Esophagus mucosa (tissue), 1 donor: Measurements from ENCODE around the gene DUSP22. TPM values are rescaled to one million over a fixed set of nuclear protein-coding genes. Genes with fewer than 3 reads are reported as not detected.
"Not testable (repeated sequence)": the region's sequence is repeated elsewhere in the genome, so short reads cannot be mapped to it uniquely, and the experiment has no call there.

Experiments
- ATAC-seq: fragments of 200-7000 bp; cut with Tn5 transposase; one replicate; pipeline ENCODE4 v1.9.1; 2020
- total RNA-seq: library from RNA; stranded (reverse); gene quantifications from one replicate; pipeline ENCODE4 v1.2.4, GENCODE V29; 2023
- donor health status: DM: yes; HTN: yes; CAD: no.

DUSP22 gene
- total RNA-seq, 1 donor from 2014 or later: 40.1 TPM

GRCh38 chr6:365835-366234 lies 73.5 kb downstream of the DUSP22 start:
- no peak for ATAC-seq

GRCh38 chr6:366389-367297 lies 74.4 kb downstream of the DUSP22 start:
- ATAC-seq: no peak

GRCh38 chr6:367298-367794 lies 75.1 kb downstream of the DUSP22 start:
- ATAC-seq: no peak

- no peak for ATAC-seq
Measured at GRCh38 chr6:367891-368630, 75.8 kb downstream of the DUSP22 start.

GRCh38 chr6:369559-370431 lies 77.5 kb downstream of the DUSP22 start:
- no peak for ATAC-seq

- no peak for ATAC-seq
Measured at GRCh38 chr6:370555-370954, 78.3 kb downstream of the DUSP22 start.

GRCh38 chr6:371851-372250 lies 79.6 kb downstream of the DUSP22 start:
- not testable (repeated sequence) for ATAC-seq

GRCh38 chr6:372336-372911 lies 80.1 kb downstream of the DUSP22 start:
- peak; percentile 22 for ATAC-seq

GRCh38 chr6:373031-373430 lies 80.7 kb downstream of the DUSP22 start:
- ATAC-seq: no peak

GRCh38 chr6:373773-374724 lies 81.8 kb downstream of the DUSP22 start:
- ATAC-seq: no peak

- ATAC-seq: no peak
Measured at GRCh38 chr6:374956-375355, 82.7 kb downstream of the DUSP22 start.

GRCh38 chr6:376827-377640 lies 84.7 kb downstream of the DUSP22 start:
- no peak for ATAC-seq

- not testable (repeated sequence) for ATAC-seq
Measured at GRCh38 chr6:377641-378020, 85.3 kb downstream of the DUSP22 start.

GRCh38 chr6:378090-378957 lies 86.0 kb downstream of the DUSP22 start:
- peak; percentile 11 for ATAC-seq

- peak; percentile 8 for ATAC-seq
Measured at GRCh38 chr6:378958-379409, 86.7 kb downstream of the DUSP22 start.

- ATAC-seq: peak; percentile 57
Measured at GRCh38 chr6:379410-380181, 87.3 kb downstream of the DUSP22 start.

- ATAC-seq: no peak
Measured at GRCh38 chr6:380234-381218, 88.2 kb downstream of the DUSP22 start.
